Loucy (cell line): ENCODE results near the gene RIPOR2.

Experiments used
- H2AFZ ChIP-seq: fragments of 200-600 bp; sonication (generic); 2 replicates; pipeline ENCODE4 v1.6.0; 2016; ENCODE audit warnings: antibody characterized with exemption, mild to moderate bottlenecking, low read length, moderate library complexity
- H3F3A ChIP-seq: fragments of 200-600 bp; 2 replicates; pipeline ENCODE4 v1.6.0; 2016; ENCODE audit warnings: antibody characterized with exemption, low read depth, mild to moderate bottlenecking
- H3K27me3 ChIP-seq: fragments of 200-600 bp; sonication (generic); 2 replicates; pipeline ENCODE4 v1.6.1; 2014; ENCODE audit warnings: low read length, mild to moderate bottlenecking; ENCODE audit not compliant: insufficient read depth, poor library complexity, severe bottlenecking
- H3K36me3 ChIP-seq: fragments of 200-600 bp; sonication (generic); 2 replicates; pipeline ENCODE4 v1.6.1; 2016; ENCODE audit warnings: low read length; ENCODE audit not compliant: insufficient read depth
- H3K4me1 ChIP-seq: fragments of 200-600 bp; sonication (generic); 2 replicates; pipeline ENCODE4 v1.5.1; 2014; ENCODE audit warnings: low read length, mild to moderate bottlenecking; ENCODE audit not compliant: insufficient read depth, poor library complexity, severe bottlenecking
- H3K4me2 ChIP-seq: fragments of 200-600 bp; sonication (generic); 2 replicates; pipeline ENCODE4 v1.6.0; 2014; ENCODE audit warnings: antibody characterized with exemption, low read length, low read depth, mild to moderate bottlenecking; ENCODE audit not compliant: poor library complexity, severe bottlenecking
- H3K4me3 ChIP-seq: fragments of 200-600 bp; sonication (generic); 2 replicates; pipeline ENCODE4 v1.5.1; 2014; ENCODE audit warnings: low read length, mild to moderate bottlenecking, mixed read lengths; ENCODE audit not compliant: poor library complexity, severe bottlenecking
- H3K79me2 ChIP-seq: fragments of 200-600 bp; sonication (generic); 2 replicates; pipeline ENCODE4 v1.6.1; 2014; ENCODE audit warnings: low read length; ENCODE audit not compliant: insufficient read depth
- H3K9ac ChIP-seq: fragments of 200-600 bp; sonication (generic); 2 replicates; pipeline ENCODE4 v1.6.0; 2014; ENCODE audit warnings: mild to moderate bottlenecking, low read depth, low read length, moderate library complexity; ENCODE audit not compliant: poor library complexity, severe bottlenecking
- H3K9me2 ChIP-seq: fragments of 200-600 bp; sonication (generic); replicated peaks from 2 replicates; pipeline ENCODE4 v1.6.1; 2016; ENCODE audit warnings: low read depth, low read length, mixed read lengths
- H3K9me3 ChIP-seq: fragments of 200-600 bp; sonication (generic); 2 replicates; pipeline ENCODE4 v1.6.1; 2014; ENCODE audit warnings: mild to moderate bottlenecking, antibody characterized with exemption, low read length, low read depth; ENCODE audit not compliant: insufficient read depth
- H4K20me1 ChIP-seq: fragments of 200-600 bp; sonication (generic); 2 replicates; pipeline ENCODE4 v1.6.0; 2014; ENCODE audit warnings: antibody characterized with exemption, low read length, mild to moderate bottlenecking; ENCODE audit not compliant: insufficient read depth, poor library complexity, severe bottlenecking
- EZH2phosphoT487 ChIP-seq: fragments of 200-600 bp; IDR thresholded peaks from 2 replicates; pipeline ENCODE4 v1.6.1; 2018; ENCODE audit warnings: antibody characterized with exemption, mild to moderate bottlenecking, moderate library complexity, borderline replicate concordance
- TF ChIP-seq, protein P1 (sequence below): fragments of 200-600 bp; sonication (generic); conservative IDR thresholded peaks from 2 replicates; pipeline ENCODE4 v1.5.1; 2014; ENCODE audit warnings: mild to moderate bottlenecking, antibody characterized with exemption, low read length

RIPOR2 gene

DNA sequence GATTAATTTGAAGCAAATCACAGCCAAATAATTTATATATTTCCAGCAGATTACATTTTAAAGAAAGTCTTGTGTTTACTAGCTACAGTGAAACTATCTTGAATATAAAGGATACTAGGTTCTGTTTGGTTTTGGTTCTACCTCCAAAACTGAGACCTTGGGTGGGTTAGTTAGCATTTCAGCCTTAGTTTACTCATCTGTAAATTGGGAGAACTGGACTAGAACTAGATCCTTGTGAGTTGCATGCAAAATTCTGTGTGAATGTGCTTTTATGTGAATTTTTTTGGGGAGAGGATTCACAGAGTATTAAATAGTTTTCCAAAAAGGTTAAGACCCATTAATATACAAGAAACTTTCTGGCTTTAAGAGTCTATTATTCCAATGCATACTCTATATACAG is 156.9 kb downstream of the RIPOR2 start:
- Histone ChIP-seq H3K79me2 (peaks cover 81% of the 10 kb centered on the region), H3K9me3 (no peaks in the 10 kb centered on the region), H3K4me1 (peaks cover 52% of the 10 kb centered on the region), H3K27me3 (no peaks in the 10 kb centered on the region), H3K4me3 (peak overlapping the region; percentile 92), H3K9ac (peak overlapping the region; percentile 95), H4K20me1 (peaks cover 77% of the 10 kb centered on the region), H2AFZ (no peak overlapping the region), H3K4me2 (peak overlapping the region; percentile 98), H3K9me2 (no peaks in the 10 kb centered on the region), H3K36me3 (peaks cover 42% of the 10 kb centered on the region), H3F3A (no peaks in the 10 kb centered on the region)
- no peak for TF ChIP-seq EZH2phosphoT487
- TF ChIP-seq, protein P1, sequence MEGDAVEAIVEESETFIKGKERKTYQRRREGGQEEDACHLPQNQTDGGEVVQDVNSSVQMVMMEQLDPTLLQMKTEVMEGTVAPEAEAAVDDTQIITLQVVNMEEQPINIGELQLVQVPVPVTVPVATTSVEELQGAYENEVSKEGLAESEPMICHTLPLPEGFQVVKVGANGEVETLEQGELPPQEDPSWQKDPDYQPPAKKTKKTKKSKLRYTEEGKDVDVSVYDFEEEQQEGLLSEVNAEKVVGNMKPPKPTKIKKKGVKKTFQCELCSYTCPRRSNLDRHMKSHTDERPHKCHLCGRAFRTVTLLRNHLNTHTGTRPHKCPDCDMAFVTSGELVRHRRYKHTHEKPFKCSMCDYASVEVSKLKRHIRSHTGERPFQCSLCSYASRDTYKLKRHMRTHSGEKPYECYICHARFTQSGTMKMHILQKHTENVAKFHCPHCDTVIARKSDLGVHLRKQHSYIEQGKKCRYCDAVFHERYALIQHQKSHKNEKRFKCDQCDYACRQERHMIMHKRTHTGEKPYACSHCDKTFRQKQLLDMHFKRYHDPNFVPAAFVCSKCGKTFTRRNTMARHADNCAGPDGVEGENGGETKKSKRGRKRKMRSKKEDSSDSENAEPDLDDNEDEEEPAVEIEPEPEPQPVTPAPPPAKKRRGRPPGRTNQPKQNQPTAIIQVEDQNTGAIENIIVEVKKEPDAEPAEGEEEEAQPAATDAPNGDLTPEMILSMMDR: no peak

DNA sequence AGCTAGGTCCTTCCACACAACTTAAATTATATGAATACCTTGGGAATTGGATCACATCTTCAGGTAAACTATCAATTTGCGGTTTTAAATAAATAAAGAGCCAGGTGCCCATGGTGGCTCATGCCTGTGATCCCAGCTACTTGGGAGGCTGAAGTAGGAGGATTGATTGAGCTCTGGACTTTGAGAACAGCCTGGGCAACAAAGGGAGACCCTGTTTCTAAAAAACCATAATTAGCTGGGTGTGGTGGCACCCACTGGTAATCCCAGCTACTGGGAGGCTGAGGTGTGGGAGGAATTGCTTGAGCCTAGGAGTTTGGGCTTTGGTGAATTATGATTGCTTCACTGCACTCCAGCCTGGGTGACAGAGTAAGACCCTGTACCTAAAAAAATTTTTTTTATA is 157.6 kb downstream of the RIPOR2 start:
- Histone ChIP-seq H3K4me3 (peak overlapping the region; percentile 92), H3K9me2 (no peaks in the 10 kb centered on the region), H3K9ac (peak overlapping the region; percentile 95), H3K4me2 (peak overlapping the region; percentile 98), H3K79me2 (peaks cover 77% of the 10 kb centered on the region), H4K20me1 (peaks cover 76% of the 10 kb centered on the region), H3K36me3 (peaks cover 36% of the 10 kb centered on the region; the same call in 1 of the 2 replicates), H3K4me1 (peaks cover 52% of the 10 kb centered on the region), H3K9me3 (no peaks in the 10 kb centered on the region), H3F3A (no peaks in the 10 kb centered on the region), H2AFZ (no peak overlapping the region), H3K27me3 (no peaks in the 10 kb centered on the region)
- TF ChIP-seq, protein P1: no peak
- no peak for TF ChIP-seq EZH2phosphoT487

- TF ChIP-seq EZH2phosphoT487: no peak
- TF ChIP-seq, protein P1: no peak
- Histone ChIP-seq H3K4me2 (peak overlapping the region; percentile 98), H3F3A (no peaks in the 10 kb centered on the region), H2AFZ (no peak overlapping the region), H4K20me1 (peaks cover 68% of the 10 kb centered on the region), H3K9me3 (no peaks in the 10 kb centered on the region), H3K4me3 (peak overlapping the region; percentile 92), H3K79me2 (peaks cover 68% of the 10 kb centered on the region), H3K9ac (peak overlapping the region; percentile 95), H3K27me3 (no peaks in the 10 kb centered on the region), H3K4me1 (peaks cover 52% of the 10 kb centered on the region), H3K36me3 (peaks cover 27% of the 10 kb centered on the region; the same call in 1 of the 2 replicates), H3K9me2 (no peaks in the 10 kb centered on the region)
Observed at GRCh38 chr6:24777227-24777626, 158.5 kb downstream of the RIPOR2 start.
